Suppressor macrophage treated with lipopolysaccharide for 4 hours (primary cell): ENCODE measurements around the gene MAJIN.
A peak's percentile ranks its signal among the peaks of the same experiment; 100 is the strongest.

ENCODE experiments used
- DNase-seq: peaks from one replicate; pipeline ENCODE4 v3.0.0-alpha.2; 2020

Gene MAJIN

GRCh38 chr11:64931290-64931689 lies 40.6 kb downstream of the MAJIN start:
- no peak for DNase-seq

- no peak for DNase-seq
Observed at GRCh38 chr11:64930340-64930739, 41.6 kb downstream of the MAJIN start.

- no peak for DNase-seq
Observed at GRCh38 chr11:64929625-64930024, 42.3 kb downstream of the MAJIN start.

- no peak for DNase-seq
Observed at GRCh38 chr11:64928957-64929356, 43.0 kb downstream of the MAJIN start.

GRCh38 chr11:64926689-64927088 lies 45.2 kb downstream of the MAJIN start:
- no peak for DNase-seq

GRCh38 chr11:64925536-64926436 lies 46.1 kb downstream of the MAJIN start:
- no peak for DNase-seq

- DNase-seq = peak; percentile 12
Observed at GRCh38 chr11:64924910-64925284, 47.0 kb downstream of the MAJIN start.

- DNase-seq = peak; percentile 94
Observed at GRCh38 chr11:64923944-64924909, 47.7 kb downstream of the MAJIN start, which contains the start of gene PPP2R5B. TSS of gene PPP2R5B (plus strand) at chr11:64924689. CDS start at chr11:64925735, 1,046 bp downstream.

- DNase-seq = no peak
Observed at GRCh38 chr11:64923151-64923661, 48.7 kb downstream of the MAJIN start.

- DNase-seq = no peak
Observed at GRCh38 chr11:64921384-64921783, 50.5 kb downstream of the MAJIN start.

- no peak for DNase-seq
Observed at GRCh38 chr11:64920124-64920523, 51.8 kb downstream of the MAJIN start.

GRCh38 chr11:64919627-64920026 lies 52.3 kb downstream of the MAJIN start:
- DNase-seq = no peak

- DNase-seq = peak; percentile 17
Observed at GRCh38 chr11:64918017-64918416, 53.9 kb downstream of the MAJIN start.

- DNase-seq = no peak
Observed at GRCh38 chr11:64917663-64917995, 54.3 kb downstream of the MAJIN start.

- peak; percentile 99 for DNase-seq
Observed at GRCh38 chr11:64916775-64917662, 54.9 kb downstream of the MAJIN start, which contains the start of gene ATG2A. TSS of gene ATG2A (minus strand) at chr11:64917209. CDS start at chr11:64917135, 74 bp downstream.

GRCh38 chr11:64916040-64916774 lies 55.7 kb downstream of the MAJIN start:
- peak; percentile 67 for DNase-seq

GRCh38 chr11:64915376-64915887 lies 56.5 kb downstream of the MAJIN start:
- no peak for DNase-seq

GRCh38 chr11:64914123-64914522 lies 57.8 kb downstream of the MAJIN start:
- DNase-seq = no peak

GRCh38 chr11:64913171-64913727 lies 58.7 kb downstream of the MAJIN start:
- DNase-seq = no peak

GRCh38 chr11:64911689-64912088 lies 60.2 kb downstream of the MAJIN start:
- DNase-seq = no peak

- DNase-seq = no peak
Observed at GRCh38 chr11:64911142-64911541, 60.8 kb downstream of the MAJIN start.
